Adrenal gland (tissue), 12 donors: Measurements from ENCODE around the gene MICAL3. TPM values are rescaled to one million over a fixed set of nuclear protein-coding genes. Genes with fewer than 3 reads are reported as not detected.

Experiments used
- DNase-seq, 7 donors: peaks; one replicate each; pipeline ENCODE4 v3.0.0-alpha.2; 2019 to 2020
- H3K27ac ChIP-seq, 5 donors: fragments of 200-600 bp; sonication (generic) in 4 of 5; 1 replicate in 3 of 5; 2 replicates in 2 of 5; pipeline versions ENCODE4 v1.5.1 to v1.8.0; 2016 to 2020; ENCODE audit warnings: mild to moderate bottlenecking in 1 of 5
- H3K27me3 ChIP-seq: fragments of 200-600 bp; 2 replicates; pipeline ENCODE4 v1.8.0; 2021
- H3K36me3 ChIP-seq, 2 donors: fragments of 200-600 bp; replicated peaks in 1 of 2; 1 replicate in 1 of 2; 2 replicates in 1 of 2; pipeline versions ENCODE4 v1.5.1 to v1.8.0; 2018 to 2022
- H3K4me1 ChIP-seq, 2 donors: fragments of 200-600 bp; replicated peaks in 1 of 2; 1 replicate in 1 of 2; 2 replicates in 1 of 2; pipeline versions ENCODE4 v1.5.1 to v1.8.0; 2018 to 2021
- H3K4me3 ChIP-seq, 4 donors: fragments of 200-600 bp; sonication (generic) in 3 of 4; one replicate each; pipeline ENCODE4 v1.5.1; 2016 to 2018
- H3K9me3 ChIP-seq, 3 donors: fragments of 200-600 bp; sonication (generic) in 1 of 3; replicated peaks in 1 of 3; 1 replicate in 2 of 3; 2 replicates in 1 of 3; pipeline versions ENCODE4 v1.5.1 to v1.8.0; 2016 to 2021
- CTCF ChIP-seq, 6 experiments: fragments of 450-650 bp in 4 of 6; fragments of 200-600 bp in 2 of 6; sonication (generic) in 1 of 6; IDR thresholded peaks; 1 replicate in 5 of 6; 2 replicates in 1 of 6; pipeline versions ENCODE4 v1.5.1 to v1.8.0; 2016 to 2021; ENCODE audit warnings: antibody characterized with exemption in 6 of 6, mild to moderate bottlenecking in 2 of 6, moderate library complexity in 1 of 6
- POLR2A ChIP-seq, 2 donors: fragments of 450-650 bp; IDR thresholded peaks; one replicate each; pipeline ENCODE4 v1.6.1; 2017; ENCODE audit warnings: antibody characterized with exemption in 2 of 2, mild to moderate bottlenecking in 2 of 2, moderate library complexity in 1 of 2
- WGBS, 4 donors: extraction: QIAGEN DNeasy Blood & Tissue Kit in 2 of 4; methylation state at CpG; one replicate each; pipeline versions ENCODE4 v1.1.5 to v1.1.7; 2013 to 2017; 5-methylcytosine and 5-hydroxymethylcytosine counted together
- intact Hi-C, 2 donors: fragments of 100-400 bp; cut with DNase I; formaldehyde crosslinking; loops; one replicate each; pipeline versions ENCODE4 v1.14.1 to v1.15.0; 2022 to 2023
- polyA plus RNA-seq, 3 donors: library from polyadenylated mRNA; stranded (reverse); fragments of 200-250 nt in 2 of 3; fragments of 350-450 nt in 1 of 3; fragmentation: Illumina TruSeq in 1 of 3; extraction: RNeasy Lipid Tissue Mini Kit (QIAGEN cat#74804) in 1 of 3; gene quantifications; one replicate each; pipeline ENCODE4 v1.2.3, GENCODE V29; 2013 to 2014
- total RNA-seq, 9 donors: library from RNA; depleted of rRNA in 4 of 9; stranded (reverse); fragments of >200 nt in 4 of 9; fragments of 120-200 nt in 1 of 9; fragmentation: NEBNext Ultra II Directional in 1 of 9; extraction: Animal tissue kit (Norgen Biotek cat#: 25700) in 1 of 9; gene quantifications; one replicate each; pipeline versions ENCODE4 v1.1.0 to v1.2.4, GENCODE V29; 2013 to 2023
- donor health status: healthy with polysubstance abuse.
- donor health status: Bipolar disorder and iron deficiency.
- donor health status: DM: yes; HTN: yes; CAD: no.
- donor health status: DM: no; HTN: no; CAD: no.
- donor health status: DM: no; HTN: no; CAD: no.
- donor health status: DM: yes; HTN: yes; CAD: no.

MICAL3 gene
- total and polyA plus RNA-seq, 12 donors = 10.9 to 82.6 (median 34.4) TPM

DNA sequence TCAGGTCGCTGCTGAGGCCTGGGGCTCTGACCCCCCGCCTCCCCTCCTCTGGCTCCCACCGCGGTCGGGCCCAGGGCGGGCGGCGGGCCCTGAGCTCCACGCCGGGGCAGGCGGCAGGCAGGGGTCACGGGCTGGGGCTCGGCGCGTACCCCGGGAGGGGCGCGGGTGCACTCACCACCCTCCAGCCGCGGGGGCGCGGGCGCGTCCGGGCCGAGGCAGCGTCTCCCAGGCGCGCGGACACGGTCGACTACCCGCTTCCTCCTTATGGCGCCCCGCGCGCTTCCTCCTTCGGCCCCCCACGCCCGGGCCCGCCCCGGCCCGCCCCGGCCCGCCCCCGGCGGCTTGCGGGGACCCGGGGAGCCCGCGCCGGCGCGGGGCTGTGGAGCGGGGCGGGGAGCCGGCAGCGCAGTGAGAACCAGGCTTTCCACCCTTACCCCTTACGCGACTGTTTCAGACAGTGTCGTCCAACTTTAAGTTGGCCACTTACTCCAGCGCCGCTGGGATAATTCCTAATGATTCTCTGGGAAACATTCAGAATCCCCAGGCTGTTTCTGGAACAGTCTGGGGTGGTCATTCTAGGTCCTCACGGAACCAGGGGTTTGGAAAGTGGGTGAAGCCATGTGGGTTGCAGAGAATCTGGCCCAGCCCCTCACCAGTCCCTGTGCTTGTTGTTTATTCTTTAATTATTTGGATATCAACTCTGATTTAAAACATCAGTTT lies 250.0 kb downstream of the MICAL3 start, which contains the start of gene BID:
Gene BID, minus strand, starts transcription at position 264 of the 720 bp plus-strand sequence. CDS start 24,353 bp downstream, outside the sequence.
- intact Hi-C loops = no loop called here
- peak within 1 kb of the TSS in 2 of 5 donors; percentile 62 to 75 for H3K27ac ChIP-seq

GRCh38 chr22:17773606-17774205 lies 250.7 kb downstream of the MICAL3 start:
- Histone ChIP-seq H3K27ac (peak overlapping the region in 2 of 5 donors; percentile 62 to 75), H3K36me3 (no peaks in the 10 kb centered on the region), H3K27me3 (no peaks in the 10 kb centered on the region), H3K4me3 (peak overlapping the region; percentile 18 to 95 (median 40)), H3K9me3 (no peaks in the 10 kb centered on the region), H3K4me1 (peaks cover 0 to 6% of the 10 kb centered on the region in 2 donors)
- DNase-seq = peak in 2 of 7 donors; percentile 29 to 36
- no peak for TF ChIP-seq POLR2A (IDR thresholded peaks at IDR 0.05)
- no peak for TF ChIP-seq CTCF (IDR thresholded peaks at IDR 0.05)
- 2 to 18% (median 6%) methylated on average over 13 to 46 of the region's 47 CpGs for WGBS, 4 donors
- intact Hi-C loops = no loop called here

More for the DNA sequence above, 250.0 kb downstream of the MICAL3 start, which contains the start of gene BID:
- no peaks in the 10 kb centered on the region for H3K36me3 ChIP-seq
- TF ChIP-seq POLR2A (IDR thresholded peaks at IDR 0.05) (no peak), CTCF (IDR thresholded peaks at IDR 0.05) (no peak)
- H3K4me1 ChIP-seq = peaks cover 0 to 6% of the 10 kb centered on the region in 2 donors
- 0 to 1% (median 0%) methylated on average over 2 to 64 of the region's 64 CpGs for WGBS, 4 donors
- H3K4me3 ChIP-seq = peak within 1 kb of the TSS; percentile 18 to 95 (median 40)
- H3K27me3 ChIP-seq = no peaks in the 10 kb centered on the region
- DNase-seq = peak in 2 of 7 donors; percentile 37 to 39
- no peaks in the 10 kb centered on the region for H3K9me3 ChIP-seq

- H3K9me3 ChIP-seq = no peaks in the 10 kb centered on the region
- peak overlapping the region in 1 of 4 donors; percentile 95 for H3K4me3 ChIP-seq
- intact Hi-C loops = no loop called here
- TF ChIP-seq CTCF (IDR thresholded peaks at IDR 0.05) (no peak), POLR2A (IDR thresholded peaks at IDR 0.05) (no peak)
- no peaks in the 10 kb centered on the region for H3K36me3 ChIP-seq
- peak in 1 of 7 donors; percentile 46 for DNase-seq
- H3K27ac ChIP-seq = no peak overlapping the region
- H3K4me1 ChIP-seq = peaks cover 0 to 6% of the 10 kb centered on the region in 2 donors
- 58 to 76% (median 65%) methylated on average over 11 to 18 of the region's 18 CpGs for WGBS, 4 donors
- H3K27me3 ChIP-seq = no peaks in the 10 kb centered on the region
These were observed 251.3 kb downstream of the MICAL3 start for GRCh38 chr22:17772958-17773605.
